Measurements from ENCODE around the gene WIPF1.

DNA sequence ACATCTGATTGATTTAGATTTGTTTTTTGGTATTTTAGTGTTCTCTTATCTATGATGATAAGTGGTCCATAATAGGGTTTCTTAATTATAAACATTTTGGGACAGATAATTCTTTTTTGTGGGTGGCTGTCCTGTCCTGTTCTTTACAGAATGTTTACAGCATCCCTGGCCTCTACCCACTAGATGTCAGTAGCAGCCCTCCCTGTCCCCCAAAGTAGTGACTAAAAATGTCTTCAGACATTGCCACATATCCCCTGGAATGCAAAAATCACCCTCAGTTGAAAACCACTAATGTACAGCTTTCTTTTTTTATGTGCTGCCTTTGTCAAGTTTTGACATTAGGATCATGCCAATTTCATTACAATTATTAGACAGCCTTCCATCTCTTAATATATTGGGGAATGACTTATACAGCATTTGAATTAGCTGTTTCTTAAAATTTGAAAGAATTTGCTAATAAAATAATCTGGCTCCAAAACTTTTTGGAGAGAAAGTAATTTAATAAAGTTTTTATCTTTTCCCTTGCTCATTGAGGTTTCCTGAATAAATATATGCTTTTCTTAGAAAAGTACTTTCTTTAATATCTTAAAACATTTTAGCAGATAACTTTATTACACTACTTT is 19.5 kb downstream of the WIPF1 start:
- TF ChIP-seq, protein P1, sequence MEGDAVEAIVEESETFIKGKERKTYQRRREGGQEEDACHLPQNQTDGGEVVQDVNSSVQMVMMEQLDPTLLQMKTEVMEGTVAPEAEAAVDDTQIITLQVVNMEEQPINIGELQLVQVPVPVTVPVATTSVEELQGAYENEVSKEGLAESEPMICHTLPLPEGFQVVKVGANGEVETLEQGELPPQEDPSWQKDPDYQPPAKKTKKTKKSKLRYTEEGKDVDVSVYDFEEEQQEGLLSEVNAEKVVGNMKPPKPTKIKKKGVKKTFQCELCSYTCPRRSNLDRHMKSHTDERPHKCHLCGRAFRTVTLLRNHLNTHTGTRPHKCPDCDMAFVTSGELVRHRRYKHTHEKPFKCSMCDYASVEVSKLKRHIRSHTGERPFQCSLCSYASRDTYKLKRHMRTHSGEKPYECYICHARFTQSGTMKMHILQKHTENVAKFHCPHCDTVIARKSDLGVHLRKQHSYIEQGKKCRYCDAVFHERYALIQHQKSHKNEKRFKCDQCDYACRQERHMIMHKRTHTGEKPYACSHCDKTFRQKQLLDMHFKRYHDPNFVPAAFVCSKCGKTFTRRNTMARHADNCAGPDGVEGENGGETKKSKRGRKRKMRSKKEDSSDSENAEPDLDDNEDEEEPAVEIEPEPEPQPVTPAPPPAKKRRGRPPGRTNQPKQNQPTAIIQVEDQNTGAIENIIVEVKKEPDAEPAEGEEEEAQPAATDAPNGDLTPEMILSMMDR (IDR thresholded peaks at IDR 0.05 in 8 of 11, conservative IDR thresholded peaks at IDR 0.05 in 3 of 11), result peak in 8 of 11 experiments; percentile 34 to 62 (median 49)
- TF ChIP-seq POLR2AphosphoS5 (IDR thresholded peaks at IDR 0.05), result no peak
